Measurements from ENCODE around the gene LAMTOR4. TPM values are rescaled to one million over a fixed set of nuclear protein-coding genes. Genes with fewer than 3 reads are reported as not detected.

The LAMTOR4 gene
- total and polyA plus RNA-seq, 2 of the 13 experiments (the other 11 are each of a cell fraction or from before 2014, with no cell fraction given): 115 to 118 TPM

- no peak for TF ChIP-seq ATAD3A (CRISPR knock-in tag; IDR thresholded peaks at IDR 0.05)
- no peak for TF ChIP-seq RFXANK (CRISPR knock-in tag; IDR thresholded peaks at IDR 0.05)
- TF ChIP-seq ZNF687 (CRISPR knock-in tag; IDR thresholded peaks at IDR 0.05): peak; percentile 76
- TF ChIP-seq KLF6 (CRISPR knock-in tag; IDR thresholded peaks at IDR 0.05): no peak
- TF ChIP-seq TBX2 (CRISPR knock-in tag; IDR thresholded peaks at IDR 0.05; ENCODE audit: borderline replicate concordance): 0 out of 2 replicates have a peak, but pooled peaks have one; percentile 15
- no peak for TF ChIP-seq BATF2 (CRISPR knock-in tag; IDR thresholded peaks at IDR 0.05)
- no peak for TF ChIP-seq ZNF883 (CRISPR knock-in tag; IDR thresholded peaks at IDR 0.05; ENCODE audit: not compliant biosample characterization)
- peak; percentile 9; the same call in 1 of the 2 replicates for TF ChIP-seq SAP130 (CRISPR knock-in tag; IDR thresholded peaks at IDR 0.05; ENCODE audit: low read depth)
- no peak for TF ChIP-seq CREBL2 (CRISPR knock-in tag; IDR thresholded peaks at IDR 0.05; ENCODE audit: borderline replicate concordance)
- no peak for TF ChIP-seq MTF1 (CRISPR knock-in tag; IDR thresholded peaks at IDR 0.05)
- no peak for TF ChIP-seq ZNF614 (CRISPR knock-in tag; IDR thresholded peaks at IDR 0.05; ENCODE audit: borderline replicate concordance)
- TF ChIP-seq CEBPZ (IDR thresholded peaks at IDR 0.05; ENCODE audit: low read length): no peak
- TF ChIP-seq HOMEZ (CRISPR knock-in tag; IDR thresholded peaks at IDR 0.05; ENCODE audit: low read depth): no peak
- TF ChIP-seq ZFYVE20 (CRISPR knock-in tag; IDR thresholded peaks at IDR 0.05; ENCODE audit: borderline replicate concordance, low read depth): no peak
- TF ChIP-seq ZNF18 (CRISPR knock-in tag; IDR thresholded peaks at IDR 0.05; ENCODE audit: insufficient replicate concordance): no peak
- TF ChIP-seq NR2F6 (IDR thresholded peaks at IDR 0.05): no peak
- no peak for TF ChIP-seq NR2F6 (CRISPR knock-in tag; IDR thresholded peaks at IDR 0.05)
- no peak for TF ChIP-seq ZNF292 (CRISPR knock-in tag; IDR thresholded peaks at IDR 0.05; ENCODE audit: borderline replicate concordance, low read depth)
Measured at GRCh38 chr7:100127866-100128636, 20.7 kb upstream of the LAMTOR4 start (continued).
